VCaP (cell line): ENCODE measurements around the gene GDE1.

Experiments used
- H3K27ac ChIP-seq: fragments of 450-650 bp; 2 replicates; pipeline ENCODE4 v1.5.1; 2017
- CTCF ChIP-seq: fragments of 450-650 bp; conservative IDR thresholded peaks from 2 replicates; pipeline ENCODE4 v1.5.1; 2017; ENCODE audit warnings: mild to moderate bottlenecking, moderate library complexity

Gene GDE1

GRCh38 chr16:19522760-19523159 lies 862 bp upstream of the GDE1 start:
- H3K27ac ChIP-seq, result peak overlapping the region; percentile 80
- TF ChIP-seq CTCF, result no peak

GRCh38 chr16:19522397-19522732 lies 467 bp upstream of the GDE1 start:
- H3K27ac ChIP-seq, result peak overlapping the region; percentile 80
- TF ChIP-seq CTCF, result no peak

GRCh38 chr16:19520861-19521331 lies 1.0 kb downstream of the GDE1 start:
- no peak for TF ChIP-seq CTCF
- H3K27ac ChIP-seq, result peak overlapping the region; percentile 80

GRCh38 chr16:19518388-19518787 lies 3.5 kb downstream of the GDE1 start:
- no peak overlapping the region for H3K27ac ChIP-seq
- no peak for TF ChIP-seq CTCF

- no peak overlapping the region for H3K27ac ChIP-seq
- TF ChIP-seq CTCF, result no peak
These were observed 4.3 kb downstream of the GDE1 start for GRCh38 chr16:19517424-19518089.

- TF ChIP-seq CTCF, result no peak
- no peak overlapping the region for H3K27ac ChIP-seq
These were observed 6.1 kb downstream of the GDE1 start for GRCh38 chr16:19515757-19516156.

- TF ChIP-seq CTCF, result no peak
- H3K27ac ChIP-seq, result no peak overlapping the region
These were observed 8.4 kb downstream of the GDE1 start for GRCh38 chr16:19513377-19514053.
